Measurements from ENCODE around the gene FBF1. TPM values are rescaled to one million over a fixed set of nuclear protein-coding genes. Genes with fewer than 3 reads are reported as not detected.

FBF1 gene
- polyA plus RNA-seq, 1 donor from 2014 or later = 13.5 TPM

- Histone ChIP-seq H3K9me2 (ENCODE audit: insufficient read depth, low read length) (no peaks in the 10 kb centered on the region), H3K36me3 (ENCODE audit: insufficient read depth, low read length) (no peaks in the 10 kb centered on the region), H3K27ac (ENCODE audit: low read length) (peak within 1 kb of the TSS; percentile 69), H3K27me3 (ENCODE audit: insufficient read depth, low read depth, low read length) (no peaks in the 10 kb centered on the region), H3K9me3 (ENCODE audit: low read length) (no peaks in the 10 kb centered on the region), H3K79me2 (replicated peaks; ENCODE audit: insufficient read depth, low read length) (no peaks in the 10 kb centered on the region), H2AFZ (ENCODE audit: low read depth, low read length) (peak within 1 kb of the TSS; percentile 51), H3K4me3 (ENCODE audit: low read length) (peak within 1 kb of the TSS; percentile 93), H3K9ac (ENCODE audit: low read length) (peak within 1 kb of the TSS; percentile 78), H3K4me2 (ENCODE audit: low read length) (peak within 1 kb of the TSS; percentile 71), H4K20me1 (ENCODE audit: insufficient read depth) (no peaks in the 10 kb centered on the region), H3F3A (ENCODE audit: insufficient read depth, low read length, poor library complexity, severe bottlenecking) (no peaks in the 10 kb centered on the region)
- TF ChIP-seq EP300 (conservative IDR thresholded peaks at IDR 0.05; ENCODE audit: poor library complexity, severe bottlenecking) (peak; percentile 62), SMC3 (conservative IDR thresholded peaks at IDR 0.05; ENCODE audit: poor library complexity) (peak; percentile 85), EZH2 (IDR thresholded peaks at IDR 0.05; ENCODE audit: borderline replicate concordance, insufficient read depth, low read length, poor library complexity, severe bottlenecking) (no peak), RAD21 (conservative IDR thresholded peaks at IDR 0.05) (peak; percentile 88), TAF1 (IDR thresholded peaks at IDR 0.05; ENCODE audit: low read depth) (peak; percentile 52), CTCF (IDR thresholded peaks at IDR 0.05; ENCODE audit: poor library complexity, severe bottlenecking) (peak; percentile 99), MXI1 (conservative IDR thresholded peaks at IDR 0.05; ENCODE audit: poor library complexity, severe bottlenecking) (peak; percentile 91), POLR2AphosphoS5 (IDR thresholded peaks at IDR 0.05) (peak; percentile 83)
- TF ChIP-seq, protein P1, sequence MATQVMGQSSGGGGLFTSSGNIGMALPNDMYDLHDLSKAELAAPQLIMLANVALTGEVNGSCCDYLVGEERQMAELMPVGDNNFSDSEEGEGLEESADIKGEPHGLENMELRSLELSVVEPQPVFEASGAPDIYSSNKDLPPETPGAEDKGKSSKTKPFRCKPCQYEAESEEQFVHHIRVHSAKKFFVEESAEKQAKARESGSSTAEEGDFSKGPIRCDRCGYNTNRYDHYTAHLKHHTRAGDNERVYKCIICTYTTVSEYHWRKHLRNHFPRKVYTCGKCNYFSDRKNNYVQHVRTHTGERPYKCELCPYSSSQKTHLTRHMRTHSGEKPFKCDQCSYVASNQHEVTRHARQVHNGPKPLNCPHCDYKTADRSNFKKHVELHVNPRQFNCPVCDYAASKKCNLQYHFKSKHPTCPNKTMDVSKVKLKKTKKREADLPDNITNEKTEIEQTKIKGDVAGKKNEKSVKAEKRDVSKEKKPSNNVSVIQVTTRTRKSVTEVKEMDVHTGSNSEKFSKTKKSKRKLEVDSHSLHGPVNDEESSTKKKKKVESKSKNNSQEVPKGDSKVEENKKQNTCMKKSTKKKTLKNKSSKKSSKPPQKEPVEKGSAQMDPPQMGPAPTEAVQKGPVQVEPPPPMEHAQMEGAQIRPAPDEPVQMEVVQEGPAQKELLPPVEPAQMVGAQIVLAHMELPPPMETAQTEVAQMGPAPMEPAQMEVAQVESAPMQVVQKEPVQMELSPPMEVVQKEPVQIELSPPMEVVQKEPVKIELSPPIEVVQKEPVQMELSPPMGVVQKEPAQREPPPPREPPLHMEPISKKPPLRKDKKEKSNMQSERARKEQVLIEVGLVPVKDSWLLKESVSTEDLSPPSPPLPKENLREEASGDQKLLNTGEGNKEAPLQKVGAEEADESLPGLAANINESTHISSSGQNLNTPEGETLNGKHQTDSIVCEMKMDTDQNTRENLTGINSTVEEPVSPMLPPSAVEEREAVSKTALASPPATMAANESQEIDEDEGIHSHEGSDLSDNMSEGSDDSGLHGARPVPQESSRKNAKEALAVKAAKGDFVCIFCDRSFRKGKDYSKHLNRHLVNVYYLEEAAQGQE (IDR thresholded peaks at IDR 0.05; ENCODE audit: borderline replicate concordance) = no peak
These were observed 35.9 kb downstream of the FBF1 start, which contains the start of gene MRPL38 for GRCh38 chr17:75904749-75905521. Gene MRPL38, minus strand, starts transcription at chr17:75904884. Its CDS starts 9 bp downstream, at chr17:75904875.

- no peaks in the 10 kb centered on the region for H3K9me2 ChIP-seq (ENCODE audit: insufficient read depth, low read length)
- H3K27ac ChIP-seq (ENCODE audit: low read length) = no peak overlapping the region
- TF ChIP-seq EZH2 (IDR thresholded peaks at IDR 0.05; ENCODE audit: borderline replicate concordance, insufficient read depth, low read length, poor library complexity, severe bottlenecking) (no peak), TAF1 (IDR thresholded peaks at IDR 0.05; ENCODE audit: low read depth) (no peak), MXI1 (conservative IDR thresholded peaks at IDR 0.05; ENCODE audit: poor library complexity, severe bottlenecking) (no peak), CTCF (IDR thresholded peaks at IDR 0.05; ENCODE audit: poor library complexity, severe bottlenecking) (no peak), RAD21 (conservative IDR thresholded peaks at IDR 0.05) (no peak), POLR2AphosphoS5 (IDR thresholded peaks at IDR 0.05) (no peak), EP300 (conservative IDR thresholded peaks at IDR 0.05; ENCODE audit: poor library complexity, severe bottlenecking) (no peak), SMC3 (conservative IDR thresholded peaks at IDR 0.05; ENCODE audit: poor library complexity) (no peak)
- TF ChIP-seq, protein P1 (IDR thresholded peaks at IDR 0.05; ENCODE audit: borderline replicate concordance) = no peak
- H3K9ac ChIP-seq (ENCODE audit: low read length) = no peak overlapping the region
- H3K4me2 ChIP-seq (ENCODE audit: low read length) = no peak overlapping the region
- no peaks in the 10 kb centered on the region for H3K27me3 ChIP-seq (ENCODE audit: insufficient read depth, low read depth, low read length)
- H3K4me3 ChIP-seq (ENCODE audit: low read length) = no peak overlapping the region
- H3K79me2 ChIP-seq (replicated peaks; ENCODE audit: insufficient read depth, low read length) = no peaks in the 10 kb centered on the region
- H3K9me3 ChIP-seq (ENCODE audit: low read length) = no peaks in the 10 kb centered on the region
- no peaks in the 10 kb centered on the region for H3K36me3 ChIP-seq (ENCODE audit: insufficient read depth, low read length)
- no peaks in the 10 kb centered on the region for H4K20me1 ChIP-seq (ENCODE audit: insufficient read depth)
- no peak overlapping the region for H2AFZ ChIP-seq (ENCODE audit: low read depth, low read length)
- no peaks in the 10 kb centered on the region for H3F3A ChIP-seq (ENCODE audit: insufficient read depth, low read length, poor library complexity, severe bottlenecking)
These were observed 38.4 kb downstream of the FBF1 start for GRCh38 chr17:75902406-75902805.
